ENCODE results near the gene TBCA. TPM values are rescaled to one million over a fixed set of nuclear protein-coding genes. Genes with fewer than 3 reads are reported as not detected.

The TBCA gene
- total RNA-seq, 1 experiment from 2014 or later, result 330 TPM

GRCh38 chr5:77772729-77773128 lies 3.4 kb downstream of the TBCA start:
- Histone ChIP-seq H3K79me2 (ENCODE audit: insufficient read depth, low read length) (peaks cover 49% of the 10 kb centered on the region; the same call in 1 of the 2 replicates), H2BK15ac (ENCODE audit: low read depth, low read length) (no peak overlapping the region), H3K79me1 (ENCODE audit: insufficient read depth, low read depth, low read length, poor library complexity, severe bottlenecking) (peaks cover 3% of the 10 kb centered on the region), H2BK12ac (ENCODE audit: insufficient read length, low read depth, low read length) (no peak overlapping the region), H3K4me1 (ENCODE audit: insufficient read depth, low read length) (peaks cover 11% of the 10 kb centered on the region; the same call in 1 of the 2 replicates), H3K27ac (ENCODE audit: insufficient read length, low read depth, low read length) (no peak overlapping the region), H4K91ac (ENCODE audit: insufficient read length, low read depth, low read length) (no peak overlapping the region), H2BK20ac (ENCODE audit: low read depth, low read length, poor library complexity, severe bottlenecking) (no peak overlapping the region), H2AK5ac (ENCODE audit: insufficient read length, low read length) (no peak overlapping the region), H3T11ph (ENCODE audit: low read length) (no peak overlapping the region), H3K23me2 (ENCODE audit: insufficient read length, low read depth, low read length, poor library complexity, severe bottlenecking) (peaks cover 14% of the 10 kb centered on the region), H3K56ac (ENCODE audit: insufficient read length, low read depth, low read length) (no peak overlapping the region), H2AFZ (ENCODE audit: low read length) (no peak overlapping the region), H4K5ac (ENCODE audit: insufficient read length, low read depth, low read length) (no peak overlapping the region), H4K8ac (replicated peaks; ENCODE audit: insufficient read length, low read depth, low read length) (no peak overlapping the region), H3K4ac (ENCODE audit: low read depth, low read length) (no peak overlapping the region), H2BK5ac (ENCODE audit: insufficient read length, low read length) (no peak overlapping the region), H3K4me2 (ENCODE audit: insufficient read depth, insufficient read length, low read length) (no peak overlapping the region), H3K14ac (ENCODE audit: insufficient read depth, low read length) (no peak overlapping the region), H3K9me3 (ENCODE audit: control insufficient read depth, low read depth, low read length) (no peaks in the 10 kb centered on the region), H4K20me1 (ENCODE audit: control insufficient read depth, insufficient read depth, insufficient read length) (no peaks in the 10 kb centered on the region), H3K18ac (ENCODE audit: insufficient read length, low read depth, low read length) (no peak overlapping the region), H3K23ac (ENCODE audit: insufficient read length, low read depth, low read length) (no peak overlapping the region), H2BK120ac (ENCODE audit: low read depth, low read length, poor library complexity, severe bottlenecking) (no peak overlapping the region), H3K27me3 (ENCODE audit: insufficient read depth, low read length) (peaks cover 2% of the 10 kb centered on the region; the same call in 1 of the 2 replicates), H3K9ac (ENCODE audit: extremely low read depth, insufficient read length, low read length) (no peak overlapping the region)
- Mint-ChIP-seq H3K27ac (no peak overlapping the region), H3K9me3 (no peaks in the 10 kb centered on the region), H3K36me3 (ENCODE audit: insufficient read depth in 1 of 3, low read depth in 3 of 3) (peaks cover 18 to 19% (median 19%) of the 10 kb centered on the region in 3 experiments; a peak in 6 of 7 replicates), H3K4me1 (peaks cover 42 to 52% of the 10 kb centered on the region in 2 experiments), H3K27me3 (ENCODE audit: low read depth) (peaks cover 3% of the 10 kb centered on the region; the same call in 1 of the 2 replicates), H3K4me3 (peak overlapping the region; percentile 34 to 90; a peak in 3 of 5 replicates)
- no peak for TF ChIP-seq CTCF (conservative IDR thresholded peaks at IDR 0.05)
- DNase-seq, result no peak

All from H9 (cell line).